GM12878 (cell line): ENCODE results near the gene C3orf20.

ENCODE experiments used
- EP300 ChIP-seq, 2 experiments: fragments of 150-350 bp in 1 of 2; IDR thresholded peaks; 2 replicates each; pipeline ENCODE4 v1.6.1; 2011 to 2012; ENCODE audit warnings: low read depth in 2 of 2, low read length in 2 of 2, borderline replicate concordance in 1 of 2, improper control_type of control experiment in 1 of 2, inconsistent platforms in 1 of 2; ENCODE audit not compliant: control insufficient read depth in 1 of 2
- JUND ChIP-seq: IDR thresholded peaks from 2 replicates; pipeline ENCODE4 v1.6.1; 2012; ENCODE audit warnings: low read depth, mild to moderate bottlenecking, low read length, improper control_type of control experiment, moderate library complexity
- POLR2AphosphoS5 ChIP-seq: IDR thresholded peaks from 2 replicates; pipeline ENCODE4 v1.6.1; 2011; ENCODE audit warnings: mild to moderate bottlenecking, low read length, inconsistent platforms
- SUZ12 ChIP-seq: fragments of 200-600 bp; sonication (generic); IDR thresholded peaks from one replicate; pipeline ENCODE4 v1.6.1; 2018; ENCODE audit warnings: antibody characterized with exemption, mild to moderate bottlenecking; ENCODE audit not compliant: unreplicated experiment
- TF ChIP-seq, protein P1 (sequence below), 3 experiments: IDR thresholded peaks in 2 of 3; conservative IDR thresholded peaks in 1 of 3; 2 replicates each; pipeline ENCODE4 v1.5.1; 2011; ENCODE audit warnings: low read depth in 3 of 3, low read length in 3 of 3, mild to moderate bottlenecking in 3 of 3, control low read depth in 2 of 3, moderate library complexity in 2 of 3, inconsistent platforms in 1 of 3, mixed read lengths in 1 of 3; ENCODE audit not compliant: control insufficient read depth in 2 of 3, insufficient read depth in 1 of 3; ENCODE audit errors: extremely low read depth in 1 of 3

- TF ChIP-seq SUZ12 (no peak), EP300 (IDR thresholded peaks at IDR 0.05; ENCODE audit: borderline replicate concordance in 1 of 2, control insufficient read depth in 1 of 2, low read depth in 2 of 2, low read length in 2 of 2) (no peak), POLR2AphosphoS5 (no peak), JUND (no peak)
- TF ChIP-seq, protein P1, sequence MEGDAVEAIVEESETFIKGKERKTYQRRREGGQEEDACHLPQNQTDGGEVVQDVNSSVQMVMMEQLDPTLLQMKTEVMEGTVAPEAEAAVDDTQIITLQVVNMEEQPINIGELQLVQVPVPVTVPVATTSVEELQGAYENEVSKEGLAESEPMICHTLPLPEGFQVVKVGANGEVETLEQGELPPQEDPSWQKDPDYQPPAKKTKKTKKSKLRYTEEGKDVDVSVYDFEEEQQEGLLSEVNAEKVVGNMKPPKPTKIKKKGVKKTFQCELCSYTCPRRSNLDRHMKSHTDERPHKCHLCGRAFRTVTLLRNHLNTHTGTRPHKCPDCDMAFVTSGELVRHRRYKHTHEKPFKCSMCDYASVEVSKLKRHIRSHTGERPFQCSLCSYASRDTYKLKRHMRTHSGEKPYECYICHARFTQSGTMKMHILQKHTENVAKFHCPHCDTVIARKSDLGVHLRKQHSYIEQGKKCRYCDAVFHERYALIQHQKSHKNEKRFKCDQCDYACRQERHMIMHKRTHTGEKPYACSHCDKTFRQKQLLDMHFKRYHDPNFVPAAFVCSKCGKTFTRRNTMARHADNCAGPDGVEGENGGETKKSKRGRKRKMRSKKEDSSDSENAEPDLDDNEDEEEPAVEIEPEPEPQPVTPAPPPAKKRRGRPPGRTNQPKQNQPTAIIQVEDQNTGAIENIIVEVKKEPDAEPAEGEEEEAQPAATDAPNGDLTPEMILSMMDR (IDR thresholded peaks at IDR 0.05 in 2 of 3, conservative IDR thresholded peaks at IDR 0.05 in 1 of 3; ENCODE audit: control insufficient read depth in 2 of 3, extremely low read depth in 1 of 3, insufficient read depth in 1 of 3, low read depth in 3 of 3, low read length in 3 of 3): peak; percentile 70 to 92 (median 85)
Observed at GRCh38 chr3:14633819-14634424, 41.0 kb upstream of the C3orf20 start.
